Measurements from ENCODE around the gene ACOT13. TPM values are rescaled to one million over a fixed set of nuclear protein-coding genes. Genes with fewer than 3 reads are reported as not detected.
A peak's percentile ranks its signal among the peaks of the same experiment; 100 is the strongest.

Gene ACOT13
- polyA plus RNA-seq, 1 of the 3 experiments (the other 2 are of a cell fraction), result 18.0 TPM

GRCh38 chr6:24683297-24684296 lies 16.7 kb downstream of the ACOT13 start:
- Histone ChIP-seq H3F3A (replicated peaks; ENCODE audit: insufficient read depth) (no peaks in the 10 kb centered on the region), H3K27me3 (ENCODE audit: insufficient read depth) (no peaks in the 10 kb centered on the region), H3K4me1 (ENCODE audit: control insufficient read depth in 1 of 2, insufficient read depth in 2 of 2, low read depth in 1 of 2, low read length in 1 of 2) (no peaks in the 10 kb centered on the region), H3K79me2 (ENCODE audit: insufficient read depth) (no peaks in the 10 kb centered on the region), H3K4me2 (no peak overlapping the region), H3K4me3 (ENCODE audit: low read depth in 2 of 2, low read length in 1 of 2) (no peak overlapping the region), H2AFZ (ENCODE audit: low read depth) (no peak overlapping the region), H3K9me2 (no peaks in the 10 kb centered on the region), H4K20me1 (ENCODE audit: insufficient read depth) (no peaks in the 10 kb centered on the region), H3K27ac (ENCODE audit: low read depth in 2 of 2, low read length in 1 of 2) (peak overlapping the region in 1 of 2 experiments; percentile 39; a peak in 1 of 4 replicates), H3K36me3 (replicated peaks in 1 of 2; ENCODE audit: control insufficient read depth in 1 of 2, insufficient read depth in 2 of 2, low read length in 1 of 2) (no peaks in the 10 kb centered on the region), H3K9me3 (no peaks in the 10 kb centered on the region), H3K9ac (no peak overlapping the region)
- TF ChIP-seq USF2 (IDR thresholded peaks at IDR 0.05; ENCODE audit: borderline replicate concordance, low read depth, low read length), result no peak
- no peak for TF ChIP-seq GABPA (IDR thresholded peaks at IDR 0.05; ENCODE audit: low read depth)
- WGBS (ENCODE audit: low lambda C conversion rate), result 78% methylated on average over 12 of the region's 12 CpGs
- DNase-seq, result no peak
- ChIA-PET CTCF (interaction anchor here (1.2 to 3.2 kb wide), 4 partner anchors 12 to 103 kb away, joined by 3 to 12 read pairs (median 3); partner anchors contain the start of genes ACOT13 and TDP2), POLR2A (interaction anchor here (0.8 kb wide), 1 partner anchor 10 kb away, joined by 3 read pairs; no protein-coding TSS in a partner anchor)

GRCh38 chr6:24686408-24686807 lies 19.5 kb downstream of the ACOT13 start:
- no peak overlapping the region for H3K4me3 ChIP-seq (ENCODE audit: low read depth in 2 of 2, low read length in 1 of 2)
- no peak overlapping the region for H3K4me2 ChIP-seq
- H3K79me2 ChIP-seq (ENCODE audit: insufficient read depth), result no peaks in the 10 kb centered on the region
- H3K9me3 ChIP-seq, result no peaks in the 10 kb centered on the region
- H3K9ac ChIP-seq, result no peak overlapping the region
- H3K27me3 ChIP-seq (ENCODE audit: insufficient read depth), result no peaks in the 10 kb centered on the region
- no peaks in the 10 kb centered on the region for H3F3A ChIP-seq (replicated peaks; ENCODE audit: insufficient read depth)
- CTCF ChIA-PET, result interaction anchor here (1.0 to 1.4 kb wide), 2 partner anchors 20 to 107 kb away, joined by 3 read pairs; partner anchors contain the start of genes ACOT13 and TDP2
- H3K27ac ChIP-seq (ENCODE audit: low read depth in 2 of 2, low read length in 1 of 2), result no peak overlapping the region
- POLR2A ChIA-PET, result interaction anchor here (0.8 kb wide), 1 partner anchor 105 kb away, joined by 3 read pairs; no protein-coding TSS in a partner anchor
- 93% methylated on average over 1 of the region's 1 CpG for WGBS (ENCODE audit: low lambda C conversion rate)
- DNase-seq, result no peak
- no peaks in the 10 kb centered on the region for H4K20me1 ChIP-seq (ENCODE audit: insufficient read depth)
- H2AFZ ChIP-seq (ENCODE audit: low read depth), result no peak overlapping the region
- H3K36me3 ChIP-seq (replicated peaks in 1 of 2; ENCODE audit: control insufficient read depth in 1 of 2, insufficient read depth in 2 of 2, low read length in 1 of 2), result no peaks in the 10 kb centered on the region
- no peaks in the 10 kb centered on the region for H3K4me1 ChIP-seq (ENCODE audit: control insufficient read depth in 1 of 2, insufficient read depth in 2 of 2, low read depth in 1 of 2, low read length in 1 of 2)
- TF ChIP-seq MEF2A (IDR thresholded peaks at IDR 0.05; ENCODE audit: borderline replicate concordance, low read depth) (no peak), SIN3A (IDR thresholded peaks at IDR 0.05; ENCODE audit: borderline replicate concordance, low read depth, low read length) (no peak), JUND (IDR thresholded peaks at IDR 0.05) (no peak), SMC3 (IDR thresholded peaks at IDR 0.05; ENCODE audit: low read depth, low read length) (no peak), YY1 (IDR thresholded peaks at IDR 0.05; ENCODE audit: low read depth) (no peak), FOXM1 (IDR thresholded peaks at IDR 0.05; ENCODE audit: low read depth) (no peak), USF2 (IDR thresholded peaks at IDR 0.05; ENCODE audit: borderline replicate concordance, low read depth, low read length) (no peak), POLR2AphosphoS5 (IDR thresholded peaks at IDR 0.05; ENCODE audit: low read depth, low read length) (no peak)
- TF ChIP-seq, protein P1, sequence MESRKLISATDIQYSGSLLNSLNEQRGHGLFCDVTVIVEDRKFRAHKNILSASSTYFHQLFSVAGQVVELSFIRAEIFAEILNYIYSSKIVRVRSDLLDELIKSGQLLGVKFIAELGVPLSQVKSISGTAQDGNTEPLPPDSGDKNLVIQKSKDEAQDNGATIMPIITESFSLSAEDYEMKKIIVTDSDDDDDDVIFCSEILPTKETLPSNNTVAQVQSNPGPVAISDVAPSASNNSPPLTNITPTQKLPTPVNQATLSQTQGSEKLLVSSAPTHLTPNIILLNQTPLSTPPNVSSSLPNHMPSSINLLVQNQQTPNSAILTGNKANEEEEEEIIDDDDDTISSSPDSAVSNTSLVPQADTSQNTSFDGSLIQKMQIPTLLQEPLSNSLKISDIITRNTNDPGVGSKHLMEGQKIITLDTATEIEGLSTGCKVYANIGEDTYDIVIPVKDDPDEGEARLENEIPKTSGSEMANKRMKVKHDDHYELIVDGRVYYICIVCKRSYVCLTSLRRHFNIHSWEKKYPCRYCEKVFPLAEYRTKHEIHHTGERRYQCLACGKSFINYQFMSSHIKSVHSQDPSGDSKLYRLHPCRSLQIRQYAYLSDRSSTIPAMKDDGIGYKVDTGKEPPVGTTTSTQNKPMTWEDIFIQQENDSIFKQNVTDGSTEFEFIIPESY (IDR thresholded peaks at IDR 0.05; ENCODE audit: borderline replicate concordance, low read depth), result no peak
- no peaks in the 10 kb centered on the region for H3K9me2 ChIP-seq

Measured in SK-N-SH (cell line).